ENCODE data around the gene DACH1.

GRCh38 chr13:71854401-71854800 lies 12.6 kb downstream of the DACH1 start:
- no peak for TF ChIP-seq CTCF (conservative IDR thresholded peaks at IDR 0.05 in 1 of 2, IDR thresholded peaks at IDR 0.05 in 1 of 2; ENCODE audit: low read depth in 1 of 2, low read length in 2 of 2)
- no peak for TF ChIP-seq EZH2 (IDR thresholded peaks at IDR 0.05; ENCODE audit: low read length, missing control alignments)

Measured in fibroblast of lung (primary cell).